ENCODE measurements around the gene HOXD9.

- no peak for TF ChIP-seq CTCF (IDR thresholded peaks at IDR 0.05; ENCODE audit: extremely low read depth in 1 of 2, insufficient read depth in 1 of 2, low read depth in 1 of 2, low read length in 2 of 2)
- TF ChIP-seq POLR2AphosphoS5 (IDR thresholded peaks at IDR 0.05; ENCODE audit: insufficient read depth, low read depth, low read length): no peak
- no peak for TF ChIP-seq POLR2A (IDR thresholded peaks at IDR 0.05; ENCODE audit: low read depth, low read length)
- no peak for TF ChIP-seq MYC (IDR thresholded peaks at IDR 0.05; ENCODE audit: low read depth, low read length)
- TF ChIP-seq JUN (IDR thresholded peaks at IDR 0.05; ENCODE audit: borderline replicate concordance, insufficient read depth, insufficient read length, low read depth): no peak
Measured at GRCh38 chr2:176079285-176079830, 43.2 kb upstream of the HOXD9 start.

All from endothelial cell of umbilical vein (primary cell).